Activated CD4-positive, alpha-beta T cell treated with anti-CD3 and anti-CD28 coated beads, Interleukin-2, amount 50 U/mL, for 24 hours (primary cell): ENCODE measurements around the gene RUFY3.
"Not testable (repeated sequence)": the region's sequence is repeated elsewhere in the genome, so short reads cannot be mapped to it uniquely, and the experiment has no call there.

Source experiments
- DNase-seq, 2 donors: peaks; one replicate each; pipeline ENCODE4 v3.0.0-alpha.2; 2020; ENCODE audit warnings: low read depth in 1 of 2, low spot score in 1 of 2

The RUFY3 gene, protein sequence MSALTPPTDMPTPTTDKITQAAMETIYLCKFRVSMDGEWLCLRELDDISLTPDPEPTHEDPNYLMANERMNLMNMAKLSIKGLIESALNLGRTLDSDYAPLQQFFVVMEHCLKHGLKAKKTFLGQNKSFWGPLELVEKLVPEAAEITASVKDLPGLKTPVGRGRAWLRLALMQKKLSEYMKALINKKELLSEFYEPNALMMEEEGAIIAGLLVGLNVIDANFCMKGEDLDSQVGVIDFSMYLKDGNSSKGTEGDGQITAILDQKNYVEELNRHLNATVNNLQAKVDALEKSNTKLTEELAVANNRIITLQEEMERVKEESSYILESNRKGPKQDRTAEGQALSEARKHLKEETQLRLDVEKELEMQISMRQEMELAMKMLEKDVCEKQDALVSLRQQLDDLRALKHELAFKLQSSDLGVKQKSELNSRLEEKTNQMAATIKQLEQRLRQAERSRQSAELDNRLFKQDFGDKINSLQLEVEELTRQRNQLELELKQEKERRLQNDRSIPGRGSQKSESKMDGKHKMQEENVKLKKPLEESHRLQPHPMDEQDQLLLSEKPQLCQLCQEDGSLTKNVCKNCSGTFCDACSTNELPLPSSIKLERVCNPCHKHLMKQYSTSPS

GRCh38 chr4:70721747-70722146 is at the start of gene RUFY3:
Gene RUFY3 (plus strand): TSS chr4:70721964. CDS start chr4:70722574, 610 bp downstream.
- no peak for DNase-seq

DNA sequence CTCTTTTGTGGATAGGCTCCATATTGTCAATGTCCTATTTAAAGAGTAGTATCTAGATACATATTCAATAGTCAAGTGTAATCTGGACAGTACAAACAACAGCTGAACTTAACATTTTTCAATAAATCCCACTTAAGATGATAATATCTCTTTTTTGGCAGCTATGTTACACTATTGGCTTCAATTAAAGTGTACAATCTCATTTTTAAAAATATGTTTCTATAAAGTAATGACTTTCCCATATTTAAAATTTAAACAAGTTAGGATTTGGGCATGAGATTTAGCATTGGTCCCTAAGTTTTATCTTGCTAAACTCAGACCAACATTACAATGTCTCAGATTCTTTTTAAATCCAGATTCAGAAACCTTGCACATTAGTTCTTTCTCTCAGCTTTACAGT is 47.6 kb upstream of the RUFY3 start:
- no peak for DNase-seq

GRCh38 chr4:70674731-70675130 is 47.0 kb upstream of the RUFY3 start:
- DNase-seq, result no peak

- DNase-seq, result no peak
Measured at GRCh38 chr4:70676554-70677090, 45.1 kb upstream of the RUFY3 start.

GRCh38 chr4:70678383-70678999 is 43.3 kb upstream of the RUFY3 start:
- no peak for DNase-seq

DNA sequence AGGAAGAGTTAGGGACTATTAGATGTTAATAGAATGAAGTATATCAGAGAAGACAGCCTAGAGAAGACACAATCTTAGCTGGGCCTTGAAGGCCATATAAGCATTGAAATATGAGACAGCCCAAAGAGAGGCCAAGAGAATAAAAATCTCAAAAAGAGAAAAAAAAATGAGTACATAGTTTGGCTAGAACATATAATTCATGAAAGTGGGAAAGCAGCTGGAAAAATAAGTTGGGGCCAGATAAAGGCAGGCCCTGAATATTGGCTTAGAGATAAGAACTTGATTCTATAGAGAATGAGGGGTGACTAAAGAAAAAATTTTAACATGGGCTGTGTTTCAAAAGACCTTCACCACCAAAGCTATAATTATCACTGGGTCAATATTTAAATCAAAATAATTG is 40.8 kb upstream of the RUFY3 start:
- no peak for DNase-seq

- no peak for DNase-seq
Measured at GRCh38 chr4:70681704-70682103, 40.1 kb upstream of the RUFY3 start.

- not testable (repeated sequence) for DNase-seq
Measured at GRCh38 chr4:70682142-70682541, 39.6 kb upstream of the RUFY3 start.

- no peak for DNase-seq
Measured at GRCh38 chr4:70687392-70687791, 34.4 kb upstream of the RUFY3 start.

GRCh38 chr4:70687821-70688794 is 33.7 kb upstream of the RUFY3 start, which contains the start of gene UTP3:
Gene UTP3 (plus strand): TSS chr4:70688532. CDS start chr4:70688678, 146 bp downstream.
- peak; percentile 91 to 94 for DNase-seq

GRCh38 chr4:70688795-70689231 is 33.0 kb upstream of the RUFY3 start:
- DNase-seq, result no peak

GRCh38 chr4:70691661-70692060 is 30.1 kb upstream of the RUFY3 start:
- no peak for DNase-seq

GRCh38 chr4:70694633-70695032 is 27.1 kb upstream of the RUFY3 start:
- not testable (repeated sequence) for DNase-seq

DNA sequence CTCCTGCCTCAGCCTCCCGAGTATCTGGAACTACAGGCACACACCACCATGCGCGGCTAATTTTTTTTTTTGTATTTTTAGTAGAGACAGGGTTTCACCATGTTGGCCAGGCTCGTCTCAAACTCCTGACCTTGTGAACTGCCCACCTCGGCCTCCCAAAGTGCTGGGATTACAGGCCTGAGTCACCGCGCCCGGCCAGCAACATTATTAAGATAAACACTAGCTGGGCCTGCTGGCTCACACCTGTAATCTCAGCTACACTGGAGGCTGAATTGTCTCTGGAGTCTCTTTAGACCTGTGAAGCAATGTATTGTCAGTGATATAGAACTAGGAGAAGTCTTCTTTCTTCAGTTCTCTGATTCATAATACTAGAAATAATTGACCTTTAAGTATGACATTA is 23.3 kb upstream of the RUFY3 start:
- not testable (repeated sequence) for DNase-seq

DNA sequence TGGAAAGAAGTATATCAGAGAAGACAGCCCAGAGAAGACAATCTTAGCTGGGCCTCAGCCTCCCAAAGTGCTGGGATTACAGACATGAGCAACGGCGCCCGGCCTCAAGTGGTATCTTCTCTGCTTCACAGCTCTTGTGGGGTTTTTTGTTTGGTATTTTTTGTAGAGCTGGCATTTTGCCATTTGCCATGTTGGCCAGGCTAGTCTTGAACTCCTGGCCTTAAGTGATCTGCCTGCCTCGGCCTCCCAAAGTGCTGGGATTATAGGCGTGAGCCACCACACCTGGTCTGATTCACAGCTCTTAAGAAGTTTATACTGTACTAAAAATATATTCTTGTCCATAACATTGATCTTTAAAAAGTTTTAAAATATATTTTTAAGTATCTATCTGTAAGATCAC is 21.1 kb upstream of the RUFY3 start:
- DNase-seq, result no peak

DNA sequence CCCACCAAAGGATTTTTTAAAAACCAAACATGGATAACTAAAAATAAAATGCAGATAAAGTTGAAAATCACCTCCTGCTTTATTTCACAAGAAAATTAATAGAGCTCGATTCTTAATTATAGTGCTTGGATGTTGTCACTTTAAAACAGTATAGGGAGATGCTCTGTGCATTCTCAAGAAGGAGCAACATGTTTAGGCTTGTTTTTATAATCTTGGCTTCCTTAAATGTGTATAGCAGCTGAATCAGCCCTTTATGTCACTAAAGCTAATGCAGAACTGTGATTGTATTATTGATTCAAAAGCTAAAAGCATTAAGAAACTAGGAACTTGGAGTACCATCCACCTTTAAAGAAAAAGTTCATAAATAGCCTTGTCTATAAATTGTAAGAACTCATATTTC is 20.5 kb upstream of the RUFY3 start:
- no peak for DNase-seq

DNA sequence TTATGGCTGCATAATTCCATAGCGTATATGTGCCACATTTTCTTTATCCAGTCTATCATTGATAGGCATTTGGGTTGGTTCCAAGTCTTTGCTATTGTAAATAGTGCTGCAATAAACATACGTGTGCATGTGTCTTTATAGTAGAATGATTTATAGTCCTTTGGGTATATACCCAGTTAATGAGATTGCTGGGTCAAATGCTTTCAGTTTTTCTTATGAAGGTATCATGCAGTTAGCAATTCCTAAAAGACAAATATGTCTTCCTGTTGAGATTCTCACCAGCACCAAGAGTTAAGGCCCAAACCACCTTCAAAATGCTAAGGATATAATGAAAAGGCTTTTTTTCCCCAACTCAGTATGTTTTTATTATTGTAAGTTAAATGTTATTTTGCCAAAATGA is 19.2 kb upstream of the RUFY3 start:
- not testable (repeated sequence) for DNase-seq

- no peak for DNase-seq
Measured at GRCh38 chr4:70703619-70704214, 18.0 kb upstream of the RUFY3 start.

DNA sequence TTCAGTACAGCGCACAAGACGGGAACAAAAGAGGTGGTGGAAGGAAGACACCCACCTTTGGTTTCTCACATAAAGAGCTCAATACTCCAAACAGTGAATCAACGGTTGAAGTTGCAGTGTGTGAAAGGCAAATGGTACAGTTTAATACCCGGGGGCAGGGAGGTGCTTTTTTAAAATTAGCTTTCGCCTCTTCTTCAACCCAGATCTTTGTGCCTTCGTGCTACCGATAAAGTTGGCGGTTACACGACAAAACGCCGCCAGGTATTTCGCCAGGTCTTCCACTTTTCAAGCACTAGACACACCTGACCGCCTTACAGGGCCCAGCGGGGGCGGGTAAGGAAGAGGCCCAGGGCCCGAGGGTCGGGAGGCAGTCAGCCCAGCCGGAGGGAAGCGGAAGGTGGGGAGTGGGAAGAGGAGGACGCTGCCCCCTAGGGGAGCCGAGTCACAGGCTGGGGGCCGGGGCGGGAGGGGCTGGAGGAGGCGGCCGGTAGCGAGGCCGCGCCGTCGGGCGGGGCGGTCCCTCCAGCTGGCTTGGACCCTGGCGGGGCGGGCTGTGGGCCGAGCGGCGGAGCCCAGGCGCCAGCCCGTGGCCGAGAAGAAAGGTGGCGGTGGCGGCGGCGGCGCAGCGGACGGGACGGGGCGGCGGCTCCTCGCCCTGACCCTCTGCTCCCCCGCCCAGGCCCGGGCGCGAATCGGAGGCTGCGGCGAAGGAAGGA is 17.4 kb upstream of the RUFY3 start:
- peak; percentile 13 to 26 for DNase-seq

DNA sequence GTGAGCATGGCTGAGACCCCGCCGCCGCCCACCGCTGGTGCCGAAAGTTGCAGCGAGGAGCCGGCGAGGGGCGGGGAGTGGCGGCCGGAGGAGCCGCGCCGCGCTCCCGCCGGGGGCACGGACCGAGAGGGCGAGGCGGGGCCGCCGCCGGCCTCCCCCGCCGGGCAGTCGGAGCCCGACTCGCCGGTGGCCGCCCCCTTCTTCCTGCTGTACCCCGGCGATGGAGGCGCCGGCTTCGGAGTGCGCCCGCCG is 16.9 kb upstream of the RUFY3 start:
- no peak for DNase-seq
